Thyroid gland (tissue), 4 donors: ENCODE data around the gene DEK. TPM values are rescaled to one million over a fixed set of nuclear protein-coding genes. Genes with fewer than 3 reads are reported as not detected.

Experiments used
- DNase-seq, 2 donors: peaks; one replicate each; pipeline ENCODE4 v3.0.0-alpha.2; 2019
- H3K27ac ChIP-seq, 3 donors: fragments of 200-600 bp; sonication (generic); 1 replicate in 2 of 3; 2 replicates in 1 of 3; pipeline ENCODE4 v1.5.1; 2016 to 2019; ENCODE audit warnings: mild to moderate bottlenecking in 1 of 3, moderate library complexity in 1 of 3
- H3K27me3 ChIP-seq: fragments of 200-600 bp; sonication (generic); one replicate; pipeline ENCODE4 v1.5.1; 2019
- H3K36me3 ChIP-seq, 2 donors: fragments of 200-600 bp; sonication (generic); one replicate each; pipeline ENCODE4 v1.5.1; 2016 to 2019
- H3K4me1 ChIP-seq, 2 donors: fragments of 200-600 bp; sonication (generic); one replicate each; pipeline ENCODE4 v1.5.1; 2017 to 2019
- H3K4me3 ChIP-seq, 3 donors: fragments of 200-600 bp; sonication (generic); replicated peaks in 1 of 3; 1 replicate in 2 of 3; 2 replicates in 1 of 3; pipeline ENCODE4 v1.5.1; 2016; ENCODE audit warnings: mild to moderate bottlenecking in 1 of 3
- H3K9me3 ChIP-seq: fragments of 200-600 bp; sonication (generic); one replicate; pipeline ENCODE4 v1.5.1; 2017
- POLR2A ChIP-seq, 2 donors: fragments of 450-650 bp; IDR thresholded peaks; one replicate each; pipeline ENCODE4 v1.6.1; 2017; ENCODE audit warnings: antibody characterized with exemption in 2 of 2, mild to moderate bottlenecking in 2 of 2, moderate library complexity in 1 of 2
- WGBS, 2 donors: methylation state at CpG; one replicate each; pipeline ENCODE4 v1.1.5; 2017; 5-methylcytosine and 5-hydroxymethylcytosine counted together
- intact Hi-C: fragments of 100-400 bp; cut with DNase I; formaldehyde crosslinking; loops from one replicate; pipeline ENCODE4 v1.15.1; 2023
- total RNA-seq, 4 donors: library from RNA; depleted of rRNA; stranded (reverse); fragments of >200 nt; gene quantifications; one replicate each; pipeline ENCODE4 v1.2.3, GENCODE V29; 2016
- TF ChIP-seq, protein P1 (sequence below), 6 experiments: fragments of 200-600 bp in 3 of 6; fragments of 450-650 bp in 3 of 6; sonication (generic) in 3 of 6; IDR thresholded peaks; one replicate each; pipeline ENCODE4 v1.5.1; 2016 to 2019; ENCODE audit warnings: antibody characterized with exemption in 6 of 6, mild to moderate bottlenecking in 2 of 6, inconsistent platforms in 1 of 6, moderate library complexity in 1 of 6

Gene DEK
- total RNA-seq, 4 donors from 2014 or later, result 165 to 211 (median 207) TPM

DNA sequence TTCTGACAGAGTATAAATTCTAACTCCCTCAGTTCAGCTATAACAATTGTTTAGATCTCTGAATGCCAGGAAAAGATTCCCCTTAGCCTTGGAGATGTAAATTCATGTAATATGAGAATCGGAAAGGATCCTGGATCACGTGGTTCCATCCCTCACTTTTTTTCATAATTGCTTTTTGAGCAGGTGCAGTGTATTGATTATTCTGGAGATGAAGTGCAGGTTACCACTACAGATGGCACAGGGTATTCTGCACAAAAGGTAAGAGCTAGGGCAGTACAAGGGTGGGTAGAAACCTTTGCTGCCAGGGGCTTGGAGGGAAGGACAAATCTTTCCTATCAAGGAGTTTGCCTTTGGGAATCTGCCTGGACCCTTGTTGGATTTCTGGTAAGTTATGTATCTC is 56.4 kb downstream of the DEK start:
- H3K36me3 ChIP-seq, result no peaks in the 10 kb centered on the region

DNA sequence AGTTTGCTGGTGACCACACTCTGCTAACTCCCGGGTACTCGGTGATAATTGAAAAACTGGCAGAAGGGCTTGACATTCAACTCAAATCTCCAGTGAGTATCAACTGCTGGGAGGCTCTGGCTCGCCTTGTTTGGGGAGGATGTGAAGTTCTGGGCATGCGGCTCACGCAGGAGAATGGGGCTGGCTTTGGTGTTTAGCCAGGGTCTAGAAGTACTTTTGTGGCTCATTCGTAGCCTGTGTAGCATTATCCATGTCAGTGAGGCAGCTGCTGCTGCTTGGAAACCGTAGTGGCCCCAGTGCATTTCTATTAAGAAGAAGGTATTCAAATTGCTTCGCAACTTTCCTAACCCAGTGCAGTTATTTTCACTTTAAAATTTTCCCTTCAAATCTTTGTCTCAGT is 56.9 kb downstream of the DEK start:
- no peaks in the 10 kb centered on the region for H3K36me3 ChIP-seq
- H3K4me3 ChIP-seq, result no peak overlapping the region
- DNase-seq, result peak; percentile 83 to 85
- peak overlapping the region; percentile 84 to 97 (median 93) for H3K27ac ChIP-seq
- 47 to 49% methylated on average over 8 of the region's 8 CpGs for WGBS, 2 donors
- H3K4me1 ChIP-seq, result peaks cover 66 to 70% of the 10 kb centered on the region in 2 donors
- H3K9me3 ChIP-seq, result no peaks in the 10 kb centered on the region
- intact Hi-C loops, result no loop called here
- H3K27me3 ChIP-seq, result no peaks in the 10 kb centered on the region
- peak in 1 of 2 donors; percentile 55 for TF ChIP-seq POLR2A (IDR thresholded peaks at IDR 0.05)
- TF ChIP-seq, protein P1, sequence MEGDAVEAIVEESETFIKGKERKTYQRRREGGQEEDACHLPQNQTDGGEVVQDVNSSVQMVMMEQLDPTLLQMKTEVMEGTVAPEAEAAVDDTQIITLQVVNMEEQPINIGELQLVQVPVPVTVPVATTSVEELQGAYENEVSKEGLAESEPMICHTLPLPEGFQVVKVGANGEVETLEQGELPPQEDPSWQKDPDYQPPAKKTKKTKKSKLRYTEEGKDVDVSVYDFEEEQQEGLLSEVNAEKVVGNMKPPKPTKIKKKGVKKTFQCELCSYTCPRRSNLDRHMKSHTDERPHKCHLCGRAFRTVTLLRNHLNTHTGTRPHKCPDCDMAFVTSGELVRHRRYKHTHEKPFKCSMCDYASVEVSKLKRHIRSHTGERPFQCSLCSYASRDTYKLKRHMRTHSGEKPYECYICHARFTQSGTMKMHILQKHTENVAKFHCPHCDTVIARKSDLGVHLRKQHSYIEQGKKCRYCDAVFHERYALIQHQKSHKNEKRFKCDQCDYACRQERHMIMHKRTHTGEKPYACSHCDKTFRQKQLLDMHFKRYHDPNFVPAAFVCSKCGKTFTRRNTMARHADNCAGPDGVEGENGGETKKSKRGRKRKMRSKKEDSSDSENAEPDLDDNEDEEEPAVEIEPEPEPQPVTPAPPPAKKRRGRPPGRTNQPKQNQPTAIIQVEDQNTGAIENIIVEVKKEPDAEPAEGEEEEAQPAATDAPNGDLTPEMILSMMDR (IDR thresholded peaks at IDR 0.05), result no peak

More for the DNA sequence above, 56.4 kb downstream of the DEK start:
- peak overlapping the region; percentile 84 to 97 (median 93) for H3K27ac ChIP-seq
- no peaks in the 10 kb centered on the region for H3K27me3 ChIP-seq
- DNase-seq, result no peak
- H3K9me3 ChIP-seq, result no peaks in the 10 kb centered on the region
- intact Hi-C loops, result no loop called here
- WGBS, 2 donors, result 58 to 81% methylated on average over 2 of the region's 2 CpGs
- H3K4me1 ChIP-seq, result peaks cover 65 to 67% of the 10 kb centered on the region in 2 donors
- no peak overlapping the region for H3K4me3 ChIP-seq
- TF ChIP-seq, protein P1 (IDR thresholded peaks at IDR 0.05), result no peak
- no peak for TF ChIP-seq POLR2A (IDR thresholded peaks at IDR 0.05)

DNA sequence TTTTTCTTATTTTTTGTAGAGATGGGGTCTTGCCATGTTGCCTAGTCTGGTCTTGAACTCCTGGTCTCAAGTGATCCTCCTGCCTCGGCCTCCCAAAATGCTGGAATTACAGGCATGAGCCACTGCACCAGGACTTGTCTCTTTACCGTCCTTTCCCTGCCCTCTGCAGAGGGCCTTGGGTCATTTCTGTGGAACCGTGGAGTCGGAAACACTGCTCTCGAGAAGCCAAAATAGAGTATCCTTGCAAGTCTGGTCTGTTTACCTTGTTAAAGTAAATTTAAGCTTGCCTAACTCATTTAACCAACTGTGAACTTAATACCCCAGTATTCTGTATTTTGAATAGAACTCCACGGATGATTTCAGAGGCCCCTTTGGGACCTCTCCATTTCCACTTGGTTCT is 57.7 kb downstream of the DEK start:
- intact Hi-C loops, result no loop called here
- Histone ChIP-seq H3K36me3 (peaks cover 0 to 3% of the 10 kb centered on the region in 2 donors), H3K4me1 (peaks cover 61 to 69% of the 10 kb centered on the region in 2 donors), H3K27me3 (no peaks in the 10 kb centered on the region), H3K4me3 (no peak overlapping the region), H3K9me3 (no peaks in the 10 kb centered on the region), H3K27ac (peak overlapping the region; percentile 84 to 97 (median 93))
- peak; percentile 59 to 69 for DNase-seq
- TF ChIP-seq, protein P1 (IDR thresholded peaks at IDR 0.05), result no peak
- TF ChIP-seq POLR2A (IDR thresholded peaks at IDR 0.05), result peak in 1 of 2 donors; percentile 7
- WGBS, 2 donors, result 46 to 47% methylated on average over 6 of the region's 6 CpGs

DNA sequence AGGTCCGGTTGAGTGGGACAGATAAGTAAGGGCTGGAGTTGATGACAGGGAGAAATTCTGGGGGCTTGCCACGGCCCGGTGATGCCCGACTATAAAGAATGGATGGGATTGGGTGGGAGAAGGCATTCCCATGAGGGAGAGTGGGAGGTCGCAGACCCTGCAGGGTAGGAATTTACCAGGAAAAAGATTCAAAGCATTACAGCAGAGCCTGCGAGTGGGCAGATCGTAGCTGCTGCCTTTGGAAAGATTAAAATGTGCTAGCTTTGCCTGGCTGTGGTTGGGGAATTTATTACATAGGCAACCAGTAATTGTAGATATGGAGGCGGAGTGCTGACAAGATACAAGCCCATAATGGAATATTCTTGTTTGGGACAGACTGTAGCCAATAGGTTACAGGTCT is 59.6 kb downstream of the DEK start:
- no peak for DNase-seq
- H3K27ac ChIP-seq, result peak overlapping the region; percentile 84 to 97 (median 93)
- H3K9me3 ChIP-seq, result no peaks in the 10 kb centered on the region
- no peak for TF ChIP-seq POLR2A (IDR thresholded peaks at IDR 0.05)
- TF ChIP-seq, protein P1 (IDR thresholded peaks at IDR 0.05), result no peak
- intact Hi-C loops, result no loop called here
- H3K4me3 ChIP-seq, result no peak overlapping the region
- peaks cover 0 to 5% of the 10 kb centered on the region in 2 donors for H3K36me3 ChIP-seq
- 91 to 94% methylated on average over 8 of the region's 8 CpGs for WGBS, 2 donors
- peaks cover 57 to 64% of the 10 kb centered on the region in 2 donors for H3K4me1 ChIP-seq
- H3K27me3 ChIP-seq, result no peaks in the 10 kb centered on the region

DNA sequence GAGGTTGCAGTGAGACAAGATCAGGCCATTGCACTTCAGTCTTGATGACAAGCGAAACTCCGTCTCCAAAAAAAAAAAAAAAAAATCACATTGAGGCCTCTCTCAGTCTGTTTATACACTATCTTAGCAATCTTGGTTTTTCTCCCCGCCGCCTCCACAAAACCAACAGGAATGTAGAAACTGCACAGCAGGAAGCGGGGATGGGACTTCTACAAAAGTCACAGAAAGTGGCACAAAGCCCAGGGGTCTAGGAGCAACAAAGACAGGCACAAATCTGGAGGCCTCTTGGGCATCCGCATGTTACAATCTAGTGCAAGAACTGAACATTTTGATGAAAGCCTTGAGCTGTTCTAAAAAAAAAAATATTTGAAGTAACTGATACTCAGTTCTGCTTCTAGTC is 60.5 kb downstream of the DEK start:
- intact Hi-C loops, result no loop called here
- Histone ChIP-seq H3K36me3 (peaks cover 0 to 5% of the 10 kb centered on the region in 2 donors), H3K27me3 (no peaks in the 10 kb centered on the region), H3K4me3 (no peak overlapping the region), H3K4me1 (peaks cover 58 to 64% of the 10 kb centered on the region in 2 donors), H3K9me3 (no peaks in the 10 kb centered on the region), H3K27ac (peak overlapping the region; percentile 84 to 97 (median 93))
- DNase-seq, result peak; percentile 91 to 92
- TF ChIP-seq POLR2A (IDR thresholded peaks at IDR 0.05), result no peak
- WGBS, 2 donors, result 42% methylated on average over 6 of the region's 6 CpGs
